ENCODE measurements around the gene RGS19.

Gene RGS19

DNA sequence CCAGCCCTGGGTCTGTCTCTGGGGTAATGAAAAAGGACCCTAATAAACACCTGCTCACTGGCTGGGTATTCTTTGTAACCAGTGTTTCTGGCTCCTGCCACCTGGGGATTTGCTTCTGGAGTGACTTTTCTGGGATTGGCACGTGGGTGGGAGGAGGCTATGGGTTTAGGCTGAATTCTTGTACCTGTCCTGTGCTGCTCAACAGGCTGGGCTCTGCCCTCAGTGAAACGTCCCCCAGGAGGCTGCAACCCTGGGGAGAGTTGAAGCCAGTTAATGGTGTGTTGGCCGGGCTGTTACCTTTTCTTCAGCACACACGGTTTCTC lies 21.2 kb upstream of the RGS19 start:
- H3K27me3 Mint-ChIP-seq (ENCODE audit: low read depth, poor library complexity) = peaks cover 43% of the 10 kb centered on the region
- no peak for DNase-seq
- H3K36me3 Mint-ChIP-seq (ENCODE audit: low read depth) = peaks cover 6% of the 10 kb centered on the region
- H3K4me3 Mint-ChIP-seq = no peak overlapping the region
- peaks cover 19% of the 10 kb centered on the region for H3K4me1 Mint-ChIP-seq
- TF ChIP-seq, protein P1, sequence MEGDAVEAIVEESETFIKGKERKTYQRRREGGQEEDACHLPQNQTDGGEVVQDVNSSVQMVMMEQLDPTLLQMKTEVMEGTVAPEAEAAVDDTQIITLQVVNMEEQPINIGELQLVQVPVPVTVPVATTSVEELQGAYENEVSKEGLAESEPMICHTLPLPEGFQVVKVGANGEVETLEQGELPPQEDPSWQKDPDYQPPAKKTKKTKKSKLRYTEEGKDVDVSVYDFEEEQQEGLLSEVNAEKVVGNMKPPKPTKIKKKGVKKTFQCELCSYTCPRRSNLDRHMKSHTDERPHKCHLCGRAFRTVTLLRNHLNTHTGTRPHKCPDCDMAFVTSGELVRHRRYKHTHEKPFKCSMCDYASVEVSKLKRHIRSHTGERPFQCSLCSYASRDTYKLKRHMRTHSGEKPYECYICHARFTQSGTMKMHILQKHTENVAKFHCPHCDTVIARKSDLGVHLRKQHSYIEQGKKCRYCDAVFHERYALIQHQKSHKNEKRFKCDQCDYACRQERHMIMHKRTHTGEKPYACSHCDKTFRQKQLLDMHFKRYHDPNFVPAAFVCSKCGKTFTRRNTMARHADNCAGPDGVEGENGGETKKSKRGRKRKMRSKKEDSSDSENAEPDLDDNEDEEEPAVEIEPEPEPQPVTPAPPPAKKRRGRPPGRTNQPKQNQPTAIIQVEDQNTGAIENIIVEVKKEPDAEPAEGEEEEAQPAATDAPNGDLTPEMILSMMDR (IDR thresholded peaks at IDR 0.05) = no peak
- peaks cover 6% of the 10 kb centered on the region for H3K9me3 Mint-ChIP-seq
- H3K27ac Mint-ChIP-seq = no peak overlapping the region

DNA sequence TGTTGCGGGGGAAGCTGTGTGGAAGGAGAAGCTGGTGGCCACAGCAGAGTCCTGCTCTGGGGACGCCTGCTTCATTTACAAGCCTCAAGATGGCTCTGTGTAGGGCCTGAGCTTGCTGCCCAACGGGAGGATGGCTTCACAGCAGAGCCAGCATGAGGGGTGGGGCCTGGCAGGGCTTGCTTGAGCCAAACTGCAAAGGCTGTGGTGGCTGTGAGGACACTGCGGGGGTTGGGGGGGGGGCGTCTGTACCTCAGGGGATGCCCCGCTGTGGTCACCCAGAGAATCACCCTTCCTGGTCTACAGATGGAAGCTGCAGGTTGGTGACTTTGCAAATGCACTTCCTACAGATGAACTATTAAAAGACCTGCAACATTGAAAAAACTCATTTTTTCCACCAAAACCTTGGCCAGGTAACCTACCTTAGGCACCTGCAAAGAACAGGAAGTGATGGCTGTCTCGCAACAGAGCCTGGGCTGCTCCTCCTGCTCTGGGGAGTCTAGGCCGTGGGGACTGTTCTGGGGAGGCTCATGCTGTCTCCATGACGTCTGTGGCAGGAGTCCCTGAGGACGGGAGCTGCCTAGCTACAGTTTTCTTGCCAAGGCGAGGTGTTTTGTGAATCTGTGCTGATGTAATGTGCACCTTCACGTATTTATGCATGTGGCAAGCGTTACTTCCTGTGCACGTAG lies 20.7 kb upstream of the RGS19 start:
- DNase-seq = no peak
- TF ChIP-seq, protein P1 (IDR thresholded peaks at IDR 0.05) = no peak
- Mint-ChIP-seq H3K9me3 (peaks cover 6% of the 10 kb centered on the region), H3K4me1 (peaks cover 19% of the 10 kb centered on the region), H3K27ac (no peak overlapping the region), H3K36me3 (ENCODE audit: low read depth) (peaks cover 6% of the 10 kb centered on the region), H3K27me3 (ENCODE audit: low read depth, poor library complexity) (peaks cover 45% of the 10 kb centered on the region), H3K4me3 (no peak overlapping the region)

DNA sequence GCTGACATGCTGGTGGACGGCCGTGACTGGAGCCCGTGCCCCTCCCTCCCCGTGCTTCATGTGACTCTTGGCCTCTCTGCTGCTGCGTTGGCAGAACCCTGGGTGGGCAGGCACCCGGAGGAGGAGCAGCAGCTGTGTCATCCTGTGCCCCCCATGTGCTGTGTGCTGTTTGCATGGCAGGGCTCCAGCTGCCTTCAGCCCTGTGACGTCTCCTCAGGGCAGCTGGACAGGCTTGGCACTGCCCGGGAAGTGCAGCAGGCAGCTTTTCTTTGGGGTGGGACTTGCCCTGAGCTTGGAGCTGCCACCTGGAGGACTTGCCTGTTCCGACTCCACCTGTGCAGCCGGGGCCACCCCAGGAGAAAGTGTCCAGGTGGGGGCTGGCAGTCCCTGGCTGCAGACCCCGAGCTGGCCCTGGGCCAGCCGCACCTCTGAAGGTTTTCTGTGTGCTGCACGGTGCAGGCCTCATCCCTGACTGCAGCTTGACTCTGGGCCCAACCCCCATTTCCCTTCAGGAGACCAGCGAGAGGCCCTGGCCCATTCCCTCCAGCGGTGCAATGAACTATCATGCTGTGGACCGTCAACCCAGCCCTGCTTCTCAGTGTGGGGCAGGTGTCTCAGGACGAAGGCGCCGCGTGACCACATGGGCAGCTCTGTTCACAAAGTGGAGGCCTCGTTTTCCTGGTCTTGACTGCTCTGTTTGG lies 19.9 kb upstream of the RGS19 start:
- Mint-ChIP-seq H3K4me3 (no peak overlapping the region), H3K4me1 (peaks cover 17% of the 10 kb centered on the region), H3K27me3 (ENCODE audit: low read depth, poor library complexity) (peaks cover 45% of the 10 kb centered on the region), H3K27ac (no peak overlapping the region), H3K9me3 (peaks cover 6% of the 10 kb centered on the region), H3K36me3 (ENCODE audit: low read depth) (peaks cover 6% of the 10 kb centered on the region)
- DNase-seq = no peak
- TF ChIP-seq, protein P1 (IDR thresholded peaks at IDR 0.05) = no peak

DNA sequence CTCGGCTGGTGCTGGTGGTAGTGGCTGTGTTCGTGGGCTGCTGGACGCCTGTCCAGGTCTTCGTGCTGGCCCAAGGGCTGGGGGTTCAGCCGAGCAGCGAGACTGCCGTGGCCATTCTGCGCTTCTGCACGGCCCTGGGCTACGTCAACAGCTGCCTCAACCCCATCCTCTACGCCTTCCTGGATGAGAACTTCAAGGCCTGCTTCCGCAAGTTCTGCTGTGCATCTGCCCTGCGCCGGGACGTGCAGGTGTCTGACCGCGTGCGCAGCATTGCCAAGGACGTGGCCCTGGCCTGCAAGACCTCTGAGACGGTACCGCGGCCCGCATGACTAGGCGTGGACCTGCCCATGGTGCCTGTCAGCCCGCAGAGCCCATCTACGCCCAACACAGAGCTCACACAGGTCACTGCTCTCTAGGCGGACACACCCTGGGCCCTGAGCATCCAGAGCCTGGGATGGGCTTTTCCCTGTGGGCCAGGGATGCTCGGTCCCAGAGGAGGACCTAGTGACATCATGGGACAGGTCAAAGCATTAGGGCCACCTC lies 19.2 kb upstream of the RGS19 start:
- Mint-ChIP-seq H3K36me3 (ENCODE audit: low read depth) (peaks cover 6% of the 10 kb centered on the region), H3K4me3 (no peak overlapping the region), H3K9me3 (peaks cover 6% of the 10 kb centered on the region), H3K4me1 (peaks cover 10% of the 10 kb centered on the region), H3K27me3 (ENCODE audit: low read depth, poor library complexity) (peaks cover 39% of the 10 kb centered on the region), H3K27ac (no peak overlapping the region)
- DNase-seq = no peak
- TF ChIP-seq, protein P1 (IDR thresholded peaks at IDR 0.05) = no peak

DNA sequence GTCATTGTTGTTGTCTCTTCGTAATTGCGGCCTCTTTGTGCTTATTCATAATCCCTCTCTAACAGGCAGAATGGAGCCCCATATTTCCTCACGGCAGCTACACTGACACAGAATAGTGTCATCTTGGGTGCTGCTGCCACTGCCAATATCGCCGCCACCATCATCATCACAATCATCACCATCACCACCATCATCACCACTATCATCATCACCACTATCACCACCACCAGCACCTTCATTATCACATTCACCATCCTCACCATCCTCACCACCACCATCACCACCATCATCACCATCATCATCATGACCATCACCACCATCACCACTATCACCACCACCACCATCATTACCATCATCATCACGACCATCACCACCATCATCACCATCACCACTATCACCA lies 17.2 kb upstream of the RGS19 start:
- no peak for DNase-seq
- H3K27ac Mint-ChIP-seq = no peak overlapping the region
- H3K27me3 Mint-ChIP-seq (ENCODE audit: low read depth, poor library complexity) = peaks cover 35% of the 10 kb centered on the region
- H3K36me3 Mint-ChIP-seq (ENCODE audit: low read depth) = peaks cover 6% of the 10 kb centered on the region
- H3K9me3 Mint-ChIP-seq = peaks cover 6% of the 10 kb centered on the region
- TF ChIP-seq, protein P1 (IDR thresholded peaks at IDR 0.05) = no peak
- no peak overlapping the region for H3K4me3 Mint-ChIP-seq
- peaks cover 6% of the 10 kb centered on the region for H3K4me1 Mint-ChIP-seq

Data from nephron progenitor cell (in vitro differentiated cells).